IMR-90 (cell line): ENCODE measurements around the gene PLCD1. TPM values are rescaled to one million over a fixed set of nuclear protein-coding genes. Genes with fewer than 3 reads are reported as not detected.

Experiments
- ATAC-seq: fragments of 200-7000 bp; cut with Tn5 transposase; 2 replicates; pipeline ENCODE4 v1.9.1; 2020; ENCODE audit warnings: low read depth, mild to moderate bottlenecking, moderate library complexity
- BruUV-seq: library from RNA; stranded (reverse); fragments of 400-500 nt; replicated peaks from 2 replicates; lab custom pipeline; 2021; lab: Mats Ljungman, UMichigan
- CTCF ChIA-PET: fragments of 300-600 bp; formaldehyde crosslinking; extraction: SDS; loops from one replicate; lab custom pipeline; 2021; ENCODE audit warnings: antibody characterized with exemption; lab: Yijun Ruan, JAX
- POLR2A ChIA-PET: fragments of 300-600 bp; sonication (Branson Sonifier 250); formaldehyde crosslinking; loops from one replicate; lab custom pipeline; 2022; ENCODE audit warnings: antibody characterized with exemption; ENCODE audit not compliant: unreplicated experiment; lab: Charles Lee
- DNase-seq: peaks from one replicate; pipeline ENCODE4 v3.0.0; 2013
- H2AFZ ChIP-seq: replicated peaks from 2 replicates; pipeline ENCODE3; 2013; ENCODE audit warnings: low read length, mild to moderate bottlenecking; ENCODE audit not compliant: poor library complexity
- H2AK5ac ChIP-seq: 2 replicates; pipeline ENCODE4 v1.6.1; 2013; ENCODE audit warnings: low read depth, low read length, inconsistent platforms
- H2AK9ac ChIP-seq: replicated peaks from 2 replicates; pipeline ENCODE3; 2013; ENCODE audit warnings: mild to moderate bottlenecking, low read depth, low read length, moderate library complexity; ENCODE audit not compliant: poor library complexity
- H2BK120ac ChIP-seq: 2 replicates; pipeline ENCODE4 v1.6.1; 2013; ENCODE audit warnings: low read depth, low read length, inconsistent platforms
- H2BK15ac ChIP-seq: 3 replicates; pipeline ENCODE4 v1.6.1; 2013; ENCODE audit warnings: low read depth, low read length, inconsistent platforms
- H2BK20ac ChIP-seq: 2 replicates; pipeline ENCODE4 v1.6.1; 2013; ENCODE audit warnings: low read depth, mild to moderate bottlenecking, inconsistent platforms, low read length, moderate library complexity
- H2BK5ac ChIP-seq: 2 replicates; pipeline ENCODE4 v1.6.1; 2013; ENCODE audit warnings: mild to moderate bottlenecking, low read depth, low read length, inconsistent platforms; ENCODE audit not compliant: poor library complexity, severe bottlenecking
- H3K14ac ChIP-seq: replicated peaks from 2 replicates; pipeline ENCODE4 v1.6.1; 2013; ENCODE audit warnings: low read depth, low read length, inconsistent platforms
- H3K18ac ChIP-seq: 2 replicates; pipeline ENCODE4 v1.6.1; 2013; ENCODE audit warnings: low read depth, low read length, control low read depth
- H3K23ac ChIP-seq: 2 replicates; pipeline ENCODE4 v1.6.1; 2013; ENCODE audit warnings: low read depth, low read length, inconsistent platforms
- H3K27ac ChIP-seq: 2 replicates; pipeline ENCODE4 v1.5.1; 2013; ENCODE audit warnings: mild to moderate bottlenecking, control low read depth, low read length; ENCODE audit not compliant: insufficient read depth
- H3K27me3 ChIP-seq: 2 replicates; pipeline ENCODE4 v1.6.1; 2013; ENCODE audit warnings: low read length; ENCODE audit not compliant: control insufficient read depth, insufficient read depth
- H3K36me3 ChIP-seq: 2 replicates; pipeline ENCODE4 v1.6.1; 2013; ENCODE audit warnings: low read length, mixed read lengths; ENCODE audit not compliant: control insufficient read depth, insufficient read depth
- H3K4ac ChIP-seq: 2 replicates; pipeline ENCODE4 v1.6.1; 2013; ENCODE audit warnings: low read depth, low read length, inconsistent platforms
- H3K4me1 ChIP-seq: 2 replicates; pipeline ENCODE4 v1.6.1; 2013; ENCODE audit warnings: low read length, mixed read lengths; ENCODE audit not compliant: control insufficient read depth, insufficient read depth
- H3K4me2 ChIP-seq: 2 replicates; pipeline ENCODE4 v1.6.1; 2013; ENCODE audit warnings: low read depth, mild to moderate bottlenecking, control low read depth, low read length, moderate library complexity
- H3K4me3 ChIP-seq: 2 replicates; pipeline ENCODE4 v1.5.1; 2013; ENCODE audit warnings: low read depth, mild to moderate bottlenecking, control low read depth, low read length, moderate library complexity; ENCODE audit not compliant: insufficient read depth
- H3K56ac ChIP-seq: 2 replicates; pipeline ENCODE4 v1.6.1; 2013; ENCODE audit warnings: low read length, inconsistent platforms; ENCODE audit not compliant: insufficient read depth; ENCODE audit errors: extremely low read depth
- H3K79me1 ChIP-seq, 2 experiments: 2 replicates each; pipeline ENCODE4 v1.6.1; 2013; ENCODE audit warnings: low read length in 2 of 2, inconsistent platforms in 1 of 2, low read depth in 1 of 2
- H3K9ac ChIP-seq: 2 replicates; pipeline ENCODE4 v1.6.1; 2013; ENCODE audit warnings: low read depth, low read length, control low read depth
- H3K9me1 ChIP-seq: 2 replicates; pipeline ENCODE4 v1.6.1; 2013; ENCODE audit warnings: low read length, inconsistent platforms; ENCODE audit not compliant: insufficient read depth
- H3K9me3 ChIP-seq: 2 replicates; pipeline ENCODE4 v1.6.1; 2013; ENCODE audit warnings: low read length; ENCODE audit not compliant: control insufficient read depth, insufficient read depth
- H4K20me1 ChIP-seq: 2 replicates; pipeline ENCODE4 v1.6.1; 2013; ENCODE audit warnings: low read length, inconsistent platforms; ENCODE audit not compliant: insufficient read depth
- H4K5ac ChIP-seq: 2 replicates; pipeline ENCODE4 v1.6.1; 2013; ENCODE audit warnings: mild to moderate bottlenecking, low read depth, low read length, control low read depth
- H4K8ac ChIP-seq, 2 experiments: 2 replicates each; pipeline ENCODE4 v1.6.1; 2013; ENCODE audit warnings: low read depth in 2 of 2, low read length in 2 of 2, control low read depth in 1 of 2, inconsistent platforms in 1 of 2
- H4K91ac ChIP-seq: 2 replicates; pipeline ENCODE4 v1.6.1; 2013; ENCODE audit warnings: low read depth, low read length, inconsistent platforms; ENCODE audit not compliant: insufficient read depth
- BHLHE40 ChIP-seq: fragments of 150-350 bp; IDR thresholded peaks from 2 replicates; pipeline ENCODE4 v1.6.1; 2016; ENCODE audit warnings: mild to moderate bottlenecking, low read depth, low read length
- CEBPB ChIP-seq: IDR thresholded peaks from 2 replicates; pipeline ENCODE4 v1.6.1; 2012; ENCODE audit warnings: low read depth, low read length, improper control_type of control experiment
- MAFK ChIP-seq: IDR thresholded peaks from 2 replicates; pipeline ENCODE4 v1.6.1; 2012; ENCODE audit warnings: low read depth, low read length, improper control_type of control experiment
- MXI1 ChIP-seq: IDR thresholded peaks from 2 replicates; pipeline ENCODE4 v1.6.1; 2012; ENCODE audit warnings: low read depth, mild to moderate bottlenecking, low read length, moderate library complexity, borderline replicate concordance
- NFE2L2 ChIP-seq: fragments of 150-350 bp; IDR thresholded peaks from 2 replicates; pipeline ENCODE4 v1.6.1; 2016; ENCODE audit warnings: low read depth, mild to moderate bottlenecking, low read length
- POLR2A ChIP-seq: IDR thresholded peaks from 2 replicates; pipeline ENCODE4 v1.6.1; 2012; ENCODE audit warnings: mild to moderate bottlenecking, low read depth, low read length
- RAD21 ChIP-seq: IDR thresholded peaks from 2 replicates; pipeline ENCODE4 v1.6.1; 2012; ENCODE audit warnings: low read length, improper control_type of control experiment
- RCOR1 ChIP-seq: IDR thresholded peaks from 2 replicates; pipeline ENCODE4 v1.6.1; 2012; ENCODE audit warnings: mild to moderate bottlenecking, low read length, improper control_type of control experiment; ENCODE audit not compliant: insufficient replicate concordance
- RFX5 ChIP-seq: IDR thresholded peaks from 2 replicates; pipeline ENCODE4 v1.8.0; 2012; ENCODE audit warnings: low read depth, mild to moderate bottlenecking, low read length, moderate library complexity
- SMC3 ChIP-seq: fragments of 150-350 bp; IDR thresholded peaks from 2 replicates; pipeline ENCODE4 v1.6.1; 2016; ENCODE audit warnings: low read depth, mild to moderate bottlenecking, antibody characterized with exemption, low read length, moderate library complexity
- WGBS, 2 experiments: methylation state at CpG; one replicate each; pipeline versions ENCODE4 v1.1.5 to v1.1.7; 2013; ENCODE audit warnings: missing lambda C conversion rate in 2 of 2; ENCODE audit not compliant: insufficient read length in 1 of 2; ENCODE audit errors: extremely low coverage in 2 of 2; 5-methylcytosine and 5-hydroxymethylcytosine counted together
- dilution Hi-C: fragments of 300-500 bp; cut with HindIII; formaldehyde crosslinking; loops from one replicate; pipeline ENCODE4 v1.14.3; 2018; ENCODE audit warnings: low sequenced_read_pairs; ENCODE audit not compliant: unreplicated experiment
- in situ Hi-C: fragments of 300-500 bp; cut with MboI; formaldehyde crosslinking; loops from 3 replicates; pipeline ENCODE4 v1.14.3; 2019; ENCODE audit warnings: low sequenced_read_pairs, inconsistent platforms, mixed read lengths
- intact Hi-C: fragments of 100-400 bp; cut with micrococcal nuclease; formaldehyde crosslinking; loops from 2 replicates; pipeline ENCODE4 v1.10.0; 2022
- polyA plus RNA-seq, 3 experiments: library from polyadenylated mRNA; depleted of rRNA; stranded (reverse); fragments of >200 nt; gene quantifications; 2 replicates each; pipeline ENCODE4 v1.2.3, GENCODE V29; 2012; ENCODE audit warnings: low replicate concordance in 1 of 3
- total RNA-seq: library from RNA; depleted of rRNA; stranded (reverse); fragments of >200 nt; gene quantifications from 2 replicates; pipeline ENCODE4 v1.2.3, GENCODE V29; 2012
- TF ChIP-seq, protein P1 (sequence below): fragments of 150-350 bp; IDR thresholded peaks from 2 replicates; pipeline ENCODE4 v1.6.1; 2017; ENCODE audit warnings: mild to moderate bottlenecking, antibody characterized with exemption, low read length, low read depth

Gene PLCD1
- total and polyA plus RNA-seq, 2 of the 4 experiments (the other 2 are of a cell fraction), result 14.9 to 16.3 TPM

DNA sequence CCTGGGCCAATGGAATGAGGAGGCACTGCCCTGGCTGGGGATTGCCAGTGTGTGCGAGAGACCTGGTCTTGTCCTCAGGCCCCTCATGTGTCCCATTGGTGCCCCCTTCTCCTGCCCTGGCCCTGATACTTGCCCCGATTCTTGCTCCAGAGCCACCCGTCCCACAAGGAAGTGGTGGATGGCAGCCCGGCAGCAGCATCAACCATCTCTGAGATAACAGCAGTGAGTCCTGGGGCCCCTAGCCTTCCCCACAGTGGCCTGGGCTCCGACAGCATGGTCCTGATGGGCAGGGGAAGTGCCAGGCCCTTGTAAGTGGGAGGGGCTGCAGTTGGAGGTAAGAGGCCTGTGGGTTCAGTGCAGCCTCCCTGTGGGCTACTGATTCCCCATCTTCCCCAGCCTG is 23.4 kb downstream of the PLCD1 start:
- no peak for ATAC-seq
- in situ Hi-C loops, result no loop called here

More for the DNA sequence above, 23.4 kb downstream of the PLCD1 start:
- H3K23ac ChIP-seq, result no peak overlapping the region
- no peak for DNase-seq
- H3K4me2 ChIP-seq, result no peak overlapping the region
- no peak overlapping the region for H2BK120ac ChIP-seq
- H3K9ac ChIP-seq, result no peak overlapping the region
- H4K8ac ChIP-seq, result no peak overlapping the region
- H3K4me1 ChIP-seq, result no peaks in the 10 kb centered on the region
- no peak overlapping the region for H4K91ac ChIP-seq
- no peak overlapping the region for H4K5ac ChIP-seq
- no peaks in the 10 kb centered on the region for H3K27me3 ChIP-seq
- H3K4ac ChIP-seq, result no peak overlapping the region
- peaks cover 8% of the 10 kb centered on the region; the same call in 1 of the 2 replicates for H4K20me1 ChIP-seq
- no peak overlapping the region for H2BK5ac ChIP-seq
- no peak overlapping the region for H2AK9ac ChIP-seq
- peaks cover 8% of the 10 kb centered on the region; the same call in 1 of the 2 replicates for H3K9me1 ChIP-seq
- H2AFZ ChIP-seq, result no peak overlapping the region
- H3K27ac ChIP-seq, result no peak overlapping the region
- no peaks in the 10 kb centered on the region for H3K9me3 ChIP-seq
- BruUV-seq, result no TSS peak
- no peak overlapping the region for H3K4me3 ChIP-seq
- intact Hi-C loops (no loop called here), dilution Hi-C loops (no loop called here)
- H3K56ac ChIP-seq, result no peak overlapping the region
- no peak overlapping the region for H3K18ac ChIP-seq
- H3K14ac ChIP-seq, result no peak overlapping the region
- WGBS, 2 experiments, result 100% methylated on average over 2 of the region's 5 CpGs; no CpG with 5 or more reads in 1 of the 2 experiments
- H2AK5ac ChIP-seq, result no peak overlapping the region
- ChIA-PET POLR2A (no interaction called here), CTCF (no interaction called here)
- H2BK15ac ChIP-seq, result no peak overlapping the region
- TF ChIP-seq MAFK, result no peak
- TF ChIP-seq MXI1, result no peak
- TF ChIP-seq CEBPB, result no peak
- TF ChIP-seq, protein P1, sequence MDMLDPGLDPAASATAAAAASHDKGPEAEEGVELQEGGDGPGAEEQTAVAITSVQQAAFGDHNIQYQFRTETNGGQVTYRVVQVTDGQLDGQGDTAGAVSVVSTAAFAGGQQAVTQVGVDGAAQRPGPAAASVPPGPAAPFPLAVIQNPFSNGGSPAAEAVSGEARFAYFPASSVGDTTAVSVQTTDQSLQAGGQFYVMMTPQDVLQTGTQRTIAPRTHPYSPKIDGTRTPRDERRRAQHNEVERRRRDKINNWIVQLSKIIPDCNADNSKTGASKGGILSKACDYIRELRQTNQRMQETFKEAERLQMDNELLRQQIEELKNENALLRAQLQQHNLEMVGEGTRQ, result no peak
- no peak for TF ChIP-seq SMC3
- no peak for TF ChIP-seq RFX5
- no peak for TF ChIP-seq BHLHE40
- no peak for TF ChIP-seq RCOR1
- no peak for TF ChIP-seq RAD21
- no peak for TF ChIP-seq NFE2L2
- no peak for TF ChIP-seq POLR2A
- peaks cover 29% of the 10 kb centered on the region for H3K36me3 ChIP-seq
- no peaks in the 10 kb centered on the region for H3K79me1 ChIP-seq
- no peak overlapping the region for H2BK20ac ChIP-seq
